ENCODE results near the gene NPAS2.
A peak's percentile ranks its signal among the peaks of the same experiment; 100 is the strongest.

Gene NPAS2

GRCh38 chr2:100903534-100904258, 83.8 kb downstream of the NPAS2 start:
- no peak for DNase-seq (ENCODE audit: low spot score)
- no peak overlapping the region for H3K4me3 ChIP-seq
- H3K27ac ChIP-seq, result peak overlapping the region in 1 of 2 donors; percentile 56
- no peak for TF ChIP-seq CTCF (IDR thresholded peaks at IDR 0.05)

GRCh38 chr2:100905132-100905805, 85.3 kb downstream of the NPAS2 start:
- DNase-seq (ENCODE audit: low spot score), result no peak
- no peak for TF ChIP-seq CTCF (IDR thresholded peaks at IDR 0.05)
- Histone ChIP-seq H3K4me3 (no peak overlapping the region), H3K27ac (no peak overlapping the region)

GRCh38 chr2:100906131-100906530, 86.2 kb downstream of the NPAS2 start:
- DNase-seq (ENCODE audit: low spot score), result no peak
- no peak for TF ChIP-seq CTCF (IDR thresholded peaks at IDR 0.05)
- Histone ChIP-seq H3K4me3 (no peak overlapping the region), H3K27ac (no peak overlapping the region)

GRCh38 chr2:100906679-100907078, 86.7 kb downstream of the NPAS2 start:
- Histone ChIP-seq H3K4me3 (no peak overlapping the region), H3K27ac (no peak overlapping the region)
- no peak for TF ChIP-seq CTCF (IDR thresholded peaks at IDR 0.05)
- DNase-seq (ENCODE audit: low spot score), result no peak

- TF ChIP-seq CTCF (IDR thresholded peaks at IDR 0.05), result no peak
- Histone ChIP-seq H3K27ac (no peak overlapping the region), H3K4me3 (no peak overlapping the region)
- no peak for DNase-seq (ENCODE audit: low spot score)
Observed at GRCh38 chr2:100907832-100908231, 87.9 kb downstream of the NPAS2 start.

- H3K27ac ChIP-seq, result no peak overlapping the region
- no peak overlapping the region for H3K4me3 ChIP-seq
- no peak for TF ChIP-seq CTCF (IDR thresholded peaks at IDR 0.05)
- no peak for DNase-seq (ENCODE audit: low spot score)
Observed at GRCh38 chr2:100909534-100910081, 89.7 kb downstream of the NPAS2 start.
